CD14-positive monocyte (primary cell): ENCODE measurements around the gene ATRX. TPM values are rescaled to one million over a fixed set of nuclear protein-coding genes. Genes with fewer than 3 reads are reported as not detected.

Experiments used
- DNase-seq, 3 donors: peaks; one replicate each; pipeline ENCODE4 v3.0.0-alpha.2; 2011 to 2022
- H2AFZ ChIP-seq: 2 replicates; pipeline ENCODE4 v1.6.0; 2012; ENCODE audit warnings: mild to moderate bottlenecking, low read depth, low read length, inconsistent platforms; ENCODE audit not compliant: insufficient read depth, poor library complexity, severe bottlenecking
- H3K27ac ChIP-seq, 2 donors: 1 replicate in 1 of 2; 2 replicates in 1 of 2; pipeline ENCODE4 v1.5.1; 2012 to 2013; ENCODE audit warnings: low read length in 2 of 2, control low read depth in 1 of 2, inconsistent platforms in 1 of 2, low read depth in 1 of 2, mild to moderate bottlenecking in 1 of 2
- H3K27me3 ChIP-seq, 2 donors: one replicate each; pipeline versions ENCODE4 v1.6.0 to v1.6.1; 2011 to 2013; ENCODE audit warnings: low read length in 2 of 2; ENCODE audit not compliant: control insufficient read depth in 2 of 2, insufficient read depth in 2 of 2
- H3K36me3 ChIP-seq, 2 donors: replicated peaks in 1 of 2; 1 replicate in 1 of 2; 2 replicates in 1 of 2; pipeline versions ENCODE4 v1.5.1 to v1.6.1; 2012 to 2013; ENCODE audit warnings: low read length in 2 of 2, control low read depth in 1 of 2, inconsistent platforms in 1 of 2, mild to moderate bottlenecking in 1 of 2; ENCODE audit not compliant: insufficient read depth in 2 of 2, control insufficient read depth in 1 of 2
- H3K4me1 ChIP-seq, 2 donors: 1 replicate in 1 of 2; 2 replicates in 1 of 2; pipeline versions ENCODE4 v1.5.1 to v1.6.1; 2012 to 2013; ENCODE audit warnings: low read length in 2 of 2, control low read depth in 1 of 2, inconsistent platforms in 1 of 2, mild to moderate bottlenecking in 1 of 2, moderate library complexity in 1 of 2; ENCODE audit not compliant: insufficient read depth in 2 of 2, control insufficient read depth in 1 of 2
- H3K4me2 ChIP-seq: replicated peaks from 2 replicates; pipeline ENCODE3; 2012; ENCODE audit warnings: low read length, moderate library complexity, mild to moderate bottlenecking; ENCODE audit not compliant: poor library complexity, severe bottlenecking; ENCODE audit errors: extremely low read depth
- H3K4me3 ChIP-seq, 3 experiments: fragments of 200-600 bp in 1 of 3; sonication (generic) in 1 of 3; replicated peaks in 1 of 3; 1 replicate in 2 of 3; 2 replicates in 1 of 3; pipeline ENCODE4 v1.5.1; 2011 to 2013; ENCODE audit warnings: low read length in 3 of 3, mild to moderate bottlenecking in 3 of 3, control low read depth in 2 of 3, low read depth in 2 of 3, inconsistent platforms in 1 of 3, moderate library complexity in 1 of 3
- H3K79me2 ChIP-seq: 2 replicates; pipeline ENCODE4 v1.6.0; 2012; ENCODE audit warnings: mild to moderate bottlenecking, control low read depth, inconsistent platforms, low read length, moderate library complexity; ENCODE audit not compliant: insufficient read depth
- H3K9ac ChIP-seq: 2 replicates; pipeline ENCODE4 v1.6.0; 2017; ENCODE audit warnings: low read length, mild to moderate bottlenecking; ENCODE audit not compliant: insufficient read depth, poor library complexity, severe bottlenecking
- H3K9me3 ChIP-seq, 2 donors: replicated peaks in 1 of 2; 1 replicate in 1 of 2; 2 replicates in 1 of 2; pipeline versions ENCODE4 v1.5.1 to v1.6.1; 2012 to 2013; ENCODE audit warnings: low read length in 2 of 2, control low read depth in 1 of 2; ENCODE audit not compliant: control insufficient read depth in 1 of 2, insufficient read depth in 1 of 2
- H4K20me1 ChIP-seq: 2 replicates; pipeline ENCODE4 v1.6.0; 2012; ENCODE audit warnings: mild to moderate bottlenecking, low read length, control low read depth, moderate library complexity; ENCODE audit not compliant: insufficient read depth
- H3K27ac Mint-ChIP-seq, 7 donors: one replicate each; pipeline ENCODE4 v1.8.0; 2020; ENCODE audit warnings: mild to moderate bottlenecking in 7 of 7, mixed read lengths in 7 of 7, moderate library complexity in 6 of 7, inconsistent platforms in 2 of 7
- H3K27me3 Mint-ChIP-seq, 3 donors: one replicate each; pipeline ENCODE4 v1.8.0; 2021 to 2022; ENCODE audit warnings: low read depth in 3 of 3, mild to moderate bottlenecking in 3 of 3, mixed read lengths in 3 of 3, moderate library complexity in 3 of 3, inconsistent platforms in 1 of 3
- H3K36me3 Mint-ChIP-seq, 2 donors: one replicate each; pipeline ENCODE4 v1.8.0; 2020; ENCODE audit warnings: mixed read lengths in 2 of 2, inconsistent platforms in 1 of 2, mild to moderate bottlenecking in 1 of 2
- H3K4me1 Mint-ChIP-seq: one replicate; pipeline ENCODE4 v1.8.0; 2020; ENCODE audit warnings: mild to moderate bottlenecking, mixed read lengths
- H3K4me3 Mint-ChIP-seq, 2 donors: one replicate each; pipeline ENCODE4 v1.8.0; 2020; ENCODE audit warnings: mild to moderate bottlenecking in 2 of 2, mixed read lengths in 2 of 2, moderate library complexity in 1 of 2
- H3K9me3 Mint-ChIP-seq, 7 donors: one replicate each; pipeline ENCODE4 v1.8.0; 2020 to 2022; ENCODE audit warnings: mixed read lengths in 7 of 7, mild to moderate bottlenecking in 6 of 7, moderate library complexity in 6 of 7, inconsistent platforms in 2 of 7
- WGBS: methylation state at CpG from one replicate; pipeline ENCODE4 v1.1.5; 2013; ENCODE audit warnings: missing lambda C conversion rate; ENCODE audit not compliant: insufficient coverage; 5-methylcytosine and 5-hydroxymethylcytosine counted together
- intact Hi-C, 2 donors: fragments of 100-400 bp; cut with micrococcal nuclease; formaldehyde crosslinking; loops; one replicate each; pipeline versions ENCODE4 v1.15.0 to v1.15.1; 2023
- polyA plus RNA-seq, 3 donors: library from polyadenylated mRNA; depleted of rRNA in 1 of 3; unstranded in 2 of 3; stranded (reverse) in 1 of 3; fragments of 300-500 nt in 2 of 3; fragments of >200 nt in 1 of 3; fragmentation: Illumina TruSeq in 2 of 3; gene quantifications; 1 replicate in 2 of 3; 2 replicates in 1 of 3; pipeline ENCODE4 v1.2.3, GENCODE V29; 2012 to 2021
- TF ChIP-seq, protein P1 (sequence below): fragments of 200-600 bp; IDR thresholded peaks from one replicate; pipeline ENCODE4 v1.8.0; 2022; ENCODE audit warnings: antibody characterized with exemption, mild to moderate bottlenecking

The ATRX gene
- polyA plus RNA-seq, 3 donors, result 8.6 to 18.3 (median 17.3) TPM

- Histone ChIP-seq H3K79me2 (no peaks in the 10 kb centered on the region), H3K27me3 (no peaks in the 10 kb centered on the region), H3K27ac (no peak overlapping the region), H3K4me1 (no peaks in the 10 kb centered on the region), H2AFZ (no peak overlapping the region), H3K4me3 (no peak overlapping the region), H3K9me3 (peaks cover 0 to 8% of the 10 kb centered on the region in 2 donors), H3K4me2 (no peak overlapping the region), H3K9ac (no peak overlapping the region), H3K36me3 (no peaks in the 10 kb centered on the region), H4K20me1 (no peaks in the 10 kb centered on the region)
- Mint-ChIP-seq H3K27ac (no peak overlapping the region), H3K27me3 (peaks cover 0 to 2% (median 0%) of the 10 kb centered on the region in 3 donors), H3K4me3 (no peak overlapping the region), H3K9me3 (peaks cover 0 to 11% (median 7%) of the 10 kb centered on the region in 7 donors), H3K36me3 (no peaks in the 10 kb centered on the region), H3K4me1 (no peaks in the 10 kb centered on the region)
- TF ChIP-seq, protein P1, sequence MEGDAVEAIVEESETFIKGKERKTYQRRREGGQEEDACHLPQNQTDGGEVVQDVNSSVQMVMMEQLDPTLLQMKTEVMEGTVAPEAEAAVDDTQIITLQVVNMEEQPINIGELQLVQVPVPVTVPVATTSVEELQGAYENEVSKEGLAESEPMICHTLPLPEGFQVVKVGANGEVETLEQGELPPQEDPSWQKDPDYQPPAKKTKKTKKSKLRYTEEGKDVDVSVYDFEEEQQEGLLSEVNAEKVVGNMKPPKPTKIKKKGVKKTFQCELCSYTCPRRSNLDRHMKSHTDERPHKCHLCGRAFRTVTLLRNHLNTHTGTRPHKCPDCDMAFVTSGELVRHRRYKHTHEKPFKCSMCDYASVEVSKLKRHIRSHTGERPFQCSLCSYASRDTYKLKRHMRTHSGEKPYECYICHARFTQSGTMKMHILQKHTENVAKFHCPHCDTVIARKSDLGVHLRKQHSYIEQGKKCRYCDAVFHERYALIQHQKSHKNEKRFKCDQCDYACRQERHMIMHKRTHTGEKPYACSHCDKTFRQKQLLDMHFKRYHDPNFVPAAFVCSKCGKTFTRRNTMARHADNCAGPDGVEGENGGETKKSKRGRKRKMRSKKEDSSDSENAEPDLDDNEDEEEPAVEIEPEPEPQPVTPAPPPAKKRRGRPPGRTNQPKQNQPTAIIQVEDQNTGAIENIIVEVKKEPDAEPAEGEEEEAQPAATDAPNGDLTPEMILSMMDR, result no peak
- WGBS, result 96% methylated on average over 3 of the region's 20 CpGs
- DNase-seq, result no peak
- intact Hi-C loops, result no loop called here
Observed at GRCh38 chrX:77493677-77494553, 292.1 kb downstream of the ATRX start.

- Mint-ChIP-seq H3K27me3 (no peaks in the 10 kb centered on the region), H3K4me3 (no peak overlapping the region), H3K4me1 (no peaks in the 10 kb centered on the region), H3K27ac (no peak overlapping the region), H3K9me3 (peaks cover 7 to 22% (median 18%) of the 10 kb centered on the region in 7 donors), H3K36me3 (no peaks in the 10 kb centered on the region)
- no peaks in the 10 kb centered on the region for H4K20me1 ChIP-seq
- no peaks in the 10 kb centered on the region for H3K27me3 ChIP-seq
- no peak overlapping the region for H2AFZ ChIP-seq
- H3K9me3 ChIP-seq, result peaks cover 0 to 4% of the 10 kb centered on the region in 2 donors
- H3K4me2 ChIP-seq, result no peak overlapping the region
- H3K4me1 ChIP-seq, result no peaks in the 10 kb centered on the region
- H3K27ac ChIP-seq, result no peak overlapping the region
- TF ChIP-seq, protein P1, result no peak
- no peaks in the 10 kb centered on the region for H3K36me3 ChIP-seq
- H3K9ac ChIP-seq, result no peak overlapping the region
- intact Hi-C loops, result no loop called here
- no CpG with 5 or more reads among the region's 5 CpGs for WGBS
- H3K79me2 ChIP-seq, result no peaks in the 10 kb centered on the region
- H3K4me3 ChIP-seq, result no peak overlapping the region
- no peak for DNase-seq
Observed at GRCh38 chrX:77484045-77484444, 302.0 kb downstream of the ATRX start.
